Cardiac fibroblast (primary cell): ENCODE measurements around the gene KCNJ4.

ENCODE experiments used
- DNase-seq, 2 donors: peaks; one replicate each; pipeline versions ENCODE4 v3.0.0 to v3.0.0-alpha.2; 2010; ENCODE audit warnings: low read depth in 2 of 2
- H3K4me3 ChIP-seq, 2 donors: replicated peaks in 1 of 2; 1 replicate in 1 of 2; 2 replicates in 1 of 2; pipeline ENCODE4 v1.5.1; 2011; ENCODE audit warnings: low read depth in 2 of 2, low read length in 2 of 2, mild to moderate bottlenecking in 2 of 2, moderate library complexity in 1 of 2
- TF ChIP-seq, protein P1 (sequence below): IDR thresholded peaks from one replicate; pipeline ENCODE4 v1.5.1; 2011; ENCODE audit warnings: low read depth, mild to moderate bottlenecking, low read length, inconsistent platforms

Gene KCNJ4

DNA sequence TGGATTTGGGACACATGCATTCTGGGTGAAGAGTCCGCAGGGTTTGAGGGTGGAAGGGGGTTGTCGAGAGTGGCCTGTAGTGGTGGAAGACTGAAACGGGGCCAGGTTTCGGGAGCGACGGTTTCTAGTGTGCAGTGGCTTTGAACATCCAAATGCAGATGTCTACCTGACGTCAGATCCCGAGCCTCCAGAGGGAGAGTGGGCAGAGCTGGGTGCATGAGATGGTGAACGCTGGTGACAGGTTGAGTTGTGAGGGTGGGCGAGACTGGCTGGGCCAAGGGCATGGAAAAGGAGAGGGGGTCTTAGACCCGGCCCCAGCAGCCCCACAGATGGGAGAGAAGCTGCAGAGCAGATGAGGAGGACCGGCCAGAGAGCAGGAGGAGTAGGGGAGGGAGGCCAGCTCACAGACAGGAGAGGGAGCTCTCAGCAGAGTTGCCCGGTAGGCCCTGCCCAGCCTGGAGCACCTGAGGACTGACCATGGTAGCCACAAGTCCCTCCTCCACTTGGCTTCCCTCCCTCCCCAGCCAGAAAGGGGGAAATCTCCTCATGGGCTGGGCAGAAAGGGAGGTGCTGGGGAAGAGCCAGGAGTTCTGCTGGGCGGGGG is 14.2 kb downstream of the KCNJ4 start:
- TF ChIP-seq, protein P1, sequence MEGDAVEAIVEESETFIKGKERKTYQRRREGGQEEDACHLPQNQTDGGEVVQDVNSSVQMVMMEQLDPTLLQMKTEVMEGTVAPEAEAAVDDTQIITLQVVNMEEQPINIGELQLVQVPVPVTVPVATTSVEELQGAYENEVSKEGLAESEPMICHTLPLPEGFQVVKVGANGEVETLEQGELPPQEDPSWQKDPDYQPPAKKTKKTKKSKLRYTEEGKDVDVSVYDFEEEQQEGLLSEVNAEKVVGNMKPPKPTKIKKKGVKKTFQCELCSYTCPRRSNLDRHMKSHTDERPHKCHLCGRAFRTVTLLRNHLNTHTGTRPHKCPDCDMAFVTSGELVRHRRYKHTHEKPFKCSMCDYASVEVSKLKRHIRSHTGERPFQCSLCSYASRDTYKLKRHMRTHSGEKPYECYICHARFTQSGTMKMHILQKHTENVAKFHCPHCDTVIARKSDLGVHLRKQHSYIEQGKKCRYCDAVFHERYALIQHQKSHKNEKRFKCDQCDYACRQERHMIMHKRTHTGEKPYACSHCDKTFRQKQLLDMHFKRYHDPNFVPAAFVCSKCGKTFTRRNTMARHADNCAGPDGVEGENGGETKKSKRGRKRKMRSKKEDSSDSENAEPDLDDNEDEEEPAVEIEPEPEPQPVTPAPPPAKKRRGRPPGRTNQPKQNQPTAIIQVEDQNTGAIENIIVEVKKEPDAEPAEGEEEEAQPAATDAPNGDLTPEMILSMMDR = no peak

DNA sequence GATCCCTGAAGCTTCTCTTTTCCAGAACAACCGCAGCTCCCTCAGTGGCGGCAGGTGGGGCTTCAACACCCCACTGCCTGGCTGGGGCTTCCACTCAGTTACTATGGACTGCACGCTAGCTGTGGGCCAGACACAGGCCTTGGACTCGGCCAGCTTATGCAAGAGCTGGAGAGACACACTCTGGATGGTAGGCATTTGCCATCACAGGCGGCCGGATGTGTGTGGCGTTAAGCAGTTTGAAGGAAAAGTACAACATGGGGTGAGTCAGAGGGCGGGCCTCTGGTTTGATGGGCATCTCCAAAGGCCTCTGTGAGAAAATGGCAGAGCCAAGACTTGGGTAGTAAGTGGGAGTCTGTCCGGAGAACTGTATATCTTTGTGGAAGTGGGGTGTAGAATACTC is 17.6 kb downstream of the KCNJ4 start:
- DNase-seq = no peak
- TF ChIP-seq, protein P1 = no peak
- no peak overlapping the region for H3K4me3 ChIP-seq

More for the DNA sequence above, 14.2 kb downstream of the KCNJ4 start:
- DNase-seq = no peak
- no peak overlapping the region for H3K4me3 ChIP-seq

DNA sequence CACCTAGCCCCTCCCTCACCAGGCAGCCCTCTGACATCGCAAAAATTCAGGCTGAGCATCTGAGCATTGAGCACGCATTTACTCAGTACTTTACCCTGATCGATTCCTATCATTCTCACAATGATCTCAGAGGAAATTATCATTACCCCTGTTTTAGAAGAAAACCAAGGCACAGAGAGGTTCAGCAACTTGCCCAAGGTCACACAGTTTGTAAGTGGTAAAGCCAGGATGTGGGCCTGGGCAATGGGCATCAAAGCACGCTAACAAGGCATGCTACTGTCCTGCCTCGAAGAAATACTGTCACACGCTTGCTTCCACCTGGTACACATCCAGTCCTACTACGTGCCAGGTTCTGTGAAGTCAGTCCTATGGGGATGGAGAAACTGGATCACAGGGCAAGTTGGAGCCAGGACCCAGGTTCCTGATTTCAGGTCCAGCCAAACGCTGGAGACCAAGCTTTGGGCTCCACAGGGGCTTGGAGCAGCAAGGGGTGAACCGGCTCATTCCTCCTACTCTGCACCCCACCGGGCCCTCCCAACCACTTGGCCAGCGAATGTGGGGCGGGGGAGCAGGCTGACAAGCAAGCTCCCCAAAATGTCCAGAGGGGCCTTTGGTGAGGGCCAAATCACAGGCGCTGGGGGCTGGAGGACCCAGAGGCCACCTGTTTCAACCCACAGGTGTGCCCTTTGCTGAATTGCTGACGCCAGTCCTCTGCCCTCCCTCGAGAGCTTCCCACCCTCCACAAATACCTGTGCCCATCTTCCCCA is 18.2 kb downstream of the KCNJ4 start:
- TF ChIP-seq, protein P1 = no peak
- H3K4me3 ChIP-seq = no peak overlapping the region
- DNase-seq = no peak

DNA sequence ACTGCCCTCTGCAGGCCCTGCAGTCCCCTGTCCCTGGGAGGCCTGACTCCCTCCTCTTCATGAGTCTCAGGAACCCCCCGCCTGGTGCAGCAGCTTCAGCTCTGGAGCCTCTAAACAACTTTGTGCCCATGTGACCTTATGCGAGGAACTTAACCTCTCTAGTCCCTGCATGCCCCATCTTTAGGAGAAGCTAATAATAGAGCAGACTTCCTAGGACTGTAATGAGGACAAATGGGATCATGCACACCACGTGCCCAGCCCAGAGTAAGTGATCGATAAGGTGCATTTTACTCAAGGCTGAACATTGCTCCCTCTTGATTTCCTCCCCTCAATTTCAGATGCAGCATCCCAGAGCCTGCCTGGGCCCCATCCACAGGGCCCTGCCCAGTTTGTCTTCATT is 19.0 kb downstream of the KCNJ4 start:
- TF ChIP-seq, protein P1 = no peak
- no peak overlapping the region for H3K4me3 ChIP-seq
- no peak for DNase-seq

DNA sequence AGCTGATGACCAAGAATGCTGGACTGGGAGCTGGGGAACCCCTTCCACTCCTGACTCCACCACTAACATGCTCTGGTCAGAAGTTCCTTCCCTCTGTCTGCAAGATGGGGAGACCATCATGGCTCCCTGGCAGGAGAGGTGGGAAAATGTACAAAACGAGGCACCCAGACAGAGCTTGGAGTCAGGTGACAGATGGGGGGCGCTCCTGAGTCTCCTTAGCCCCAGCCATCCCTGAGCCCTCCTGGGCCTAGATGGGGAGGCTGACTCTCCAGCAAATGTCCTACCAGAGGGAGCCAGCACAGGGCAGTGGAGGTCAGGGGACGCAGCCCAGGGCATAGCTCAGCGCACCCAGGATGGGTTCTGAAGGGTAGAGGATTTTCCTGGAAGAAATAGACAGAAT is 20.0 kb downstream of the KCNJ4 start:
- H3K4me3 ChIP-seq = no peak overlapping the region
- TF ChIP-seq, protein P1 = no peak
- no peak for DNase-seq

DNA sequence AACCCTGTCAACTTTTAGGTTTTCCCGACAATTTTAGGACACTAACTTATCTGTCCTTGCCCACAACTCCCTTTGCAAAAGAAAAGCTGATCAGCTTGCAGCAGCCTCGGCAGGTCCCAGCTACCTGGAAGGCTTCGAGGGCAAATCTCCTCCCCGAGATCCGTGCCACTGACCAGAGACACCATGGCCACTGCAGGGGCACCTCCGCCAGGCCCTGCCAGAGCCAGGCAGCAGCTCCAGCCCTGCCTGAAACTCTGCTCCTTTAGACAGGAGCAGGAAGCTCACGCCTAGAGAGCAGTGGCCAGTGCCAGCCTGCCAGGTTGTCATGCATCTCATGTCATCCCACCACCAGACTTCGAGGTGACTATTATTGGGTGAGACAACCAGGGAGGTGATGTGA is 21.1 kb downstream of the KCNJ4 start:
- no peak for DNase-seq
- TF ChIP-seq, protein P1 = no peak
- H3K4me3 ChIP-seq = no peak overlapping the region

DNA sequence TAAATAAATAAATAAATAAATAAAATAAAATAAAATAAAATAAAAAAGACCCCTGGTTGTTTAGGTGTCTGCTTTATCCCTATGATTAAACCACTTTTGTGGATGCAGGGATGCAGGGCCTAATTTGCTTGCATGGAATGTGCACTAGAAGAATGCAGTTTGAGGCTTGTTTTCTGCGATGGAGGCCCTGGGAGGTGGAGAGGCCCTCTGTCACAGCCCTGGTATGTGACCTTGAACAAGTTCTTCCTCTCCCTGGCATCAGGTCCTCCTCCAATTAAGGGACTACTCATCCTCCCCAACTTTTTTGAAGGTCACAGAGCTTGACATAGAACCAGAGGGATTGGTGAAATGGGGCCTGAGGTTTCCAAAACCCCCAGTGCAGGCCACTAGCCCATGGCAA is 22.7 kb downstream of the KCNJ4 start:
- TF ChIP-seq, protein P1 = no peak
- no peak overlapping the region for H3K4me3 ChIP-seq
- DNase-seq = no peak
